A673 (cell line): ENCODE results near the gene AGTR1.

Experiments
- CTCF ChIP-seq: fragments of 300-800, 200-600 bp; sonication (generic); conservative IDR thresholded peaks from 2 replicates; pipeline ENCODE4 v1.5.1; 2017; ENCODE audit warnings: low read depth, mild to moderate bottlenecking, antibody characterized with exemption, low read length, moderate library complexity, mixed read lengths
- EZH2 ChIP-seq: fragments of 200-600 bp; sonication (generic); IDR thresholded peaks from 2 replicates; pipeline ENCODE4 v1.6.1; 2017; ENCODE audit warnings: borderline replicate concordance, low read depth, mild to moderate bottlenecking, mixed read lengths, antibody characterized with exemption, low read length; ENCODE audit not compliant: poor library complexity, severe bottlenecking

DNA sequence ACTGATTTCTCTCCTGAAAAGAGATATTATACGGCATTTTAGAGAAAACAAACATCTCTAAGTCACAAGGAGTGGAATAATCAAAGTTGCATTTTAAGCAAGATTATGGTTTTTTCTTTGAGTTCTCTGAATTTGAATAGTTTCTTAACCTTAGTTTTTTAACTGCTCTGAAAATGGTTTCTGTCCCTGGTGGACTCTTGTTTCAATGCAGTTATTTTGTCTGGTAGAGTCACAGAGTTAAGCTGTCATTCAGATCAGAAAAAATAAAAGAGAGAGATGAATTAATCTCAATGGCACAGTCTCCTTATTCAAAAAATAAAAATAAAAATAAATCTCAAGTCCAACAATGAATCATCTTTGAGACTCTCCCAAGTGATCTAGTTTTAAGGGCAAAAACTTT, 19.0 kb downstream of the AGTR1 start:
- TF ChIP-seq CTCF (no peak), EZH2 (no peak)
